GM23338 (cell line): ENCODE measurements around the gene EHD1. TPM values are rescaled to one million over a fixed set of nuclear protein-coding genes. Genes with fewer than 3 reads are reported as not detected.

Source experiments
- ATAC-seq: fragments of 200-7000 bp; cut with Tn5 transposase; 3 replicates; pipeline ENCODE4 v1.9.1; 2020
- DNase-seq: peaks from one replicate; pipeline ENCODE4 v3.0.0-alpha.2; 2015; ENCODE audit warnings: low spot score
- H2AFZ ChIP-seq: fragments of 200-600 bp; sonication (generic); 2 replicates; pipeline ENCODE4 v1.8.0; 2016; ENCODE audit warnings: antibody characterized with exemption, mild to moderate bottlenecking, moderate library complexity
- H3F3A ChIP-seq: fragments of 200-600 bp; sonication (generic); replicated peaks from 2 replicates; pipeline ENCODE4 v1.8.0; 2017; ENCODE audit warnings: antibody characterized with exemption, mixed run types, low read depth
- H3K27ac ChIP-seq: fragments of 200-600 bp; sonication (generic); 2 replicates; pipeline ENCODE4 v1.6.1; 2016; ENCODE audit warnings: low read depth
- H3K27me3 ChIP-seq: fragments of 200-600 bp; sonication (generic); 2 replicates; pipeline ENCODE4 v1.8.0; 2016; ENCODE audit warnings: mild to moderate bottlenecking, mixed run types, moderate library complexity; ENCODE audit not compliant: insufficient read depth
- H3K36me3 ChIP-seq: fragments of 200-600 bp; sonication (generic); 2 replicates; pipeline ENCODE4 v1.8.0; 2016; ENCODE audit warnings: mild to moderate bottlenecking; ENCODE audit not compliant: insufficient read depth
- H3K4me1 ChIP-seq: fragments of 200-600 bp; sonication (generic); 2 replicates; pipeline ENCODE4 v1.8.0; 2016; ENCODE audit warnings: mild to moderate bottlenecking, moderate library complexity; ENCODE audit not compliant: insufficient read depth
- H3K4me2 ChIP-seq: fragments of 200-600 bp; sonication (generic); 2 replicates; pipeline ENCODE4 v1.7.1; 2017; ENCODE audit warnings: mixed run types
- H3K4me3 ChIP-seq: fragments of 200-600 bp; sonication (generic); 2 replicates; pipeline ENCODE4 v1.6.1; 2016; ENCODE audit warnings: mixed run types
- H3K79me2 ChIP-seq: fragments of 200-600 bp; sonication (generic); replicated peaks from 2 replicates; pipeline ENCODE4 v1.8.0; 2017; ENCODE audit warnings: mild to moderate bottlenecking; ENCODE audit not compliant: insufficient read depth
- H3K9me2 ChIP-seq: fragments of 200-600 bp; sonication (generic); 2 replicates; pipeline ENCODE4 v1.8.0; 2017; ENCODE audit not compliant: insufficient read depth
- H4K20me1 ChIP-seq: fragments of 200-600 bp; sonication (generic); replicated peaks from 2 replicates; pipeline ENCODE4 v1.8.0; 2017; ENCODE audit warnings: mild to moderate bottlenecking; ENCODE audit not compliant: insufficient read depth
- H3K27ac Mint-ChIP-seq: 2 replicates; pipeline ENCODE4 v1.8.0; 2020; ENCODE audit warnings: inconsistent platforms, mild to moderate bottlenecking, moderate library complexity, mixed read lengths
- H3K27me3 Mint-ChIP-seq: 3 replicates; pipeline ENCODE4 v1.8.0; 2022; ENCODE audit warnings: low read depth, mild to moderate bottlenecking, moderate library complexity, mixed read lengths, inconsistent platforms; ENCODE audit not compliant: insufficient read depth, poor library complexity
- H3K36me3 Mint-ChIP-seq: 3 replicates; pipeline ENCODE4 v1.8.0; 2021; ENCODE audit warnings: low read depth, mild to moderate bottlenecking, inconsistent platforms, moderate library complexity, mixed read lengths
- H3K4me1 Mint-ChIP-seq: 3 replicates; pipeline ENCODE4 v1.8.0; 2020; ENCODE audit warnings: mild to moderate bottlenecking, inconsistent platforms, mixed read lengths
- H3K4me3 Mint-ChIP-seq: 3 replicates; pipeline ENCODE4 v1.8.0; 2021; ENCODE audit warnings: moderate library complexity, mild to moderate bottlenecking, inconsistent platforms, mixed read lengths
- H3K9me3 Mint-ChIP-seq: 3 replicates; pipeline ENCODE4 v1.8.0; 2020; ENCODE audit warnings: moderate library complexity, mild to moderate bottlenecking, inconsistent platforms, mixed read lengths
- CREB1 ChIP-seq: fragments of 250-450 bp; sonication (Bioruptor Pico); IDR thresholded peaks from 2 replicates; pipeline ENCODE4 v1.5.0; 2020; ENCODE audit warnings: low read depth, mild to moderate bottlenecking, moderate library complexity
- EZH2 ChIP-seq: fragments of 200-600 bp; sonication (generic); IDR thresholded peaks from one replicate; pipeline ENCODE4 v1.8.0; 2017; ENCODE audit warnings: antibody characterized with exemption, mild to moderate bottlenecking, low read depth; ENCODE audit not compliant: unreplicated experiment
- POLR2AphosphoS5 ChIP-seq: IDR thresholded peaks from 2 replicates; pipeline ENCODE4 v1.6.1; 2016; ENCODE audit warnings: antibody characterized with exemption, low read depth
- REST ChIP-seq: IDR thresholded peaks from one replicate; pipeline ENCODE4 v1.6.1; 2018; ENCODE audit warnings: antibody characterized with exemption; ENCODE audit not compliant: unreplicated experiment
- STAT1 ChIP-seq: IDR thresholded peaks from one replicate; pipeline ENCODE4 v1.6.1; 2016; ENCODE audit warnings: antibody characterized with exemption; ENCODE audit not compliant: unreplicated experiment
- ZNF114 ChIP-seq: fragments of 250-450 bp; sonication (Bioruptor Pico); IDR thresholded peaks from 2 replicates; pipeline ENCODE4 v1.5.0; 2020; ENCODE audit warnings: mild to moderate bottlenecking, moderate library complexity
- ZNF331 ChIP-seq: fragments of 250-450 bp; sonication (Bioruptor Pico); IDR thresholded peaks from 2 replicates; pipeline ENCODE4 v1.5.0; 2020; ENCODE audit warnings: low read depth, mild to moderate bottlenecking, moderate library complexity
- polyA plus RNA-seq: library from polyadenylated mRNA; unstranded; fragments of >200 nt; fragmentation: Nextera tagmentation; extraction: Ambion mirVana; gene quantifications from 2 replicates; pipeline ENCODE4 v1.2.1, GENCODE V29; 2016
- total RNA-seq: library from RNA; depleted of rRNA; stranded (reverse); fragments of >200 nt; shearing (Covaris generic); gene quantifications from 2 replicates; pipeline ENCODE4 v1.2.3, GENCODE V29; 2014
- TF ChIP-seq, protein P1 (sequence below), 2 experiments: fragments of 200-600 bp in 1 of 2; sonication (generic) in 1 of 2; conservative IDR thresholded peaks; 2 replicates each; pipeline versions ENCODE4 v1.5.1 to v1.6.1; 2016 to 2017; ENCODE audit warnings: antibody characterized with exemption in 2 of 2, low read depth in 2 of 2, mild to moderate bottlenecking in 2 of 2, moderate library complexity in 1 of 2
- TF ChIP-seq, protein P2 (sequence below): fragments of 250-450 bp; sonication (Bioruptor Pico); IDR thresholded peaks from 2 replicates; pipeline ENCODE4 v1.5.0; 2020; ENCODE audit warnings: mild to moderate bottlenecking, moderate library complexity
- TF ChIP-seq, protein P3 (sequence below): IDR thresholded peaks from 2 replicates; pipeline ENCODE4 v1.6.1; 2016; ENCODE audit warnings: antibody characterized with exemption

EHD1 gene
- total and polyA plus RNA-seq, 2 experiments from 2014 or later, result 16.7 to 69.7 TPM

DNA sequence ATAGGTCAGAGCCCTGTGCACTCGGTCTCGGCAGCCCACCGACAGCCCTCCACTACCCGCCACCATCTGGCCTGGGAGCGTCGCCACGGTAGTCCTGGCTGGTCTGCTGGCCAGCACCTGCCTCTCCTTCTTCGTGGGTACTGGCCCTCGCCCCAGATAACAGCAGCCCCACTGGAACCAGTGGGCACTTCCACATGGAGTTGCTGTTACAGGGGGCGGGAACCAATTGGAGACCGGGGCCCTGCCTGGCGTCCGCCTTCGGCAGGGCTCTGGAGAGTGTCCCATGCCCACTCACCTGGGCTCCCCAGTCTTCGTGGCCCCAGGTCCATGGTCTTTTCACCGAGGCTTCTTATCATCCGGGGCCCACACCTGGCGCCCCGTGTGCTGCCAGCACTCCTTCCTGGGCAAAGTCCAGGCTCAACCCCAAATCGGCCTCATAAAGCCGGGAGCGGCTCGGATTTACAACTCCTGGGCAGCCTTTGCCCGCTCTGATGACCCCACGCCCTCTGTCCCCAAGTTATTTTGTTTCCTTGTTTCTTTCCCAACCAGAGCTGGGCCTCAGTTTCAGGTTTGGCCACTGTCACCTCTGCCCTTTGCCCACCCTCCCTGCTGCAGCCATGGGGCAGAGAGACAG, 12.9 kb upstream of the EHD1 start:
- Mint-ChIP-seq H3K27ac (no peak overlapping the region), H3K36me3 (no peaks in the 10 kb centered on the region; the same call in 2 of the 3 replicates), H3K9me3 (no peaks in the 10 kb centered on the region), H3K4me3 (no peak overlapping the region), H3K4me1 (peaks cover 20% of the 10 kb centered on the region), H3K27me3 (peaks cover 10% of the 10 kb centered on the region)
- TF ChIP-seq, protein P1, sequence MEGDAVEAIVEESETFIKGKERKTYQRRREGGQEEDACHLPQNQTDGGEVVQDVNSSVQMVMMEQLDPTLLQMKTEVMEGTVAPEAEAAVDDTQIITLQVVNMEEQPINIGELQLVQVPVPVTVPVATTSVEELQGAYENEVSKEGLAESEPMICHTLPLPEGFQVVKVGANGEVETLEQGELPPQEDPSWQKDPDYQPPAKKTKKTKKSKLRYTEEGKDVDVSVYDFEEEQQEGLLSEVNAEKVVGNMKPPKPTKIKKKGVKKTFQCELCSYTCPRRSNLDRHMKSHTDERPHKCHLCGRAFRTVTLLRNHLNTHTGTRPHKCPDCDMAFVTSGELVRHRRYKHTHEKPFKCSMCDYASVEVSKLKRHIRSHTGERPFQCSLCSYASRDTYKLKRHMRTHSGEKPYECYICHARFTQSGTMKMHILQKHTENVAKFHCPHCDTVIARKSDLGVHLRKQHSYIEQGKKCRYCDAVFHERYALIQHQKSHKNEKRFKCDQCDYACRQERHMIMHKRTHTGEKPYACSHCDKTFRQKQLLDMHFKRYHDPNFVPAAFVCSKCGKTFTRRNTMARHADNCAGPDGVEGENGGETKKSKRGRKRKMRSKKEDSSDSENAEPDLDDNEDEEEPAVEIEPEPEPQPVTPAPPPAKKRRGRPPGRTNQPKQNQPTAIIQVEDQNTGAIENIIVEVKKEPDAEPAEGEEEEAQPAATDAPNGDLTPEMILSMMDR (conservative IDR thresholded peaks at IDR 0.05; ENCODE audit: low read depth in 2 of 2), result no peak
- TF ChIP-seq ZNF114 (CRISPR knock-in tag) (no peak), CREB1 (no peak), REST (no peak), ZNF331 (CRISPR knock-in tag) (no peak), POLR2AphosphoS5 (no peak), EZH2 (no peak), STAT1 (no peak)
- TF ChIP-seq, protein P2, sequence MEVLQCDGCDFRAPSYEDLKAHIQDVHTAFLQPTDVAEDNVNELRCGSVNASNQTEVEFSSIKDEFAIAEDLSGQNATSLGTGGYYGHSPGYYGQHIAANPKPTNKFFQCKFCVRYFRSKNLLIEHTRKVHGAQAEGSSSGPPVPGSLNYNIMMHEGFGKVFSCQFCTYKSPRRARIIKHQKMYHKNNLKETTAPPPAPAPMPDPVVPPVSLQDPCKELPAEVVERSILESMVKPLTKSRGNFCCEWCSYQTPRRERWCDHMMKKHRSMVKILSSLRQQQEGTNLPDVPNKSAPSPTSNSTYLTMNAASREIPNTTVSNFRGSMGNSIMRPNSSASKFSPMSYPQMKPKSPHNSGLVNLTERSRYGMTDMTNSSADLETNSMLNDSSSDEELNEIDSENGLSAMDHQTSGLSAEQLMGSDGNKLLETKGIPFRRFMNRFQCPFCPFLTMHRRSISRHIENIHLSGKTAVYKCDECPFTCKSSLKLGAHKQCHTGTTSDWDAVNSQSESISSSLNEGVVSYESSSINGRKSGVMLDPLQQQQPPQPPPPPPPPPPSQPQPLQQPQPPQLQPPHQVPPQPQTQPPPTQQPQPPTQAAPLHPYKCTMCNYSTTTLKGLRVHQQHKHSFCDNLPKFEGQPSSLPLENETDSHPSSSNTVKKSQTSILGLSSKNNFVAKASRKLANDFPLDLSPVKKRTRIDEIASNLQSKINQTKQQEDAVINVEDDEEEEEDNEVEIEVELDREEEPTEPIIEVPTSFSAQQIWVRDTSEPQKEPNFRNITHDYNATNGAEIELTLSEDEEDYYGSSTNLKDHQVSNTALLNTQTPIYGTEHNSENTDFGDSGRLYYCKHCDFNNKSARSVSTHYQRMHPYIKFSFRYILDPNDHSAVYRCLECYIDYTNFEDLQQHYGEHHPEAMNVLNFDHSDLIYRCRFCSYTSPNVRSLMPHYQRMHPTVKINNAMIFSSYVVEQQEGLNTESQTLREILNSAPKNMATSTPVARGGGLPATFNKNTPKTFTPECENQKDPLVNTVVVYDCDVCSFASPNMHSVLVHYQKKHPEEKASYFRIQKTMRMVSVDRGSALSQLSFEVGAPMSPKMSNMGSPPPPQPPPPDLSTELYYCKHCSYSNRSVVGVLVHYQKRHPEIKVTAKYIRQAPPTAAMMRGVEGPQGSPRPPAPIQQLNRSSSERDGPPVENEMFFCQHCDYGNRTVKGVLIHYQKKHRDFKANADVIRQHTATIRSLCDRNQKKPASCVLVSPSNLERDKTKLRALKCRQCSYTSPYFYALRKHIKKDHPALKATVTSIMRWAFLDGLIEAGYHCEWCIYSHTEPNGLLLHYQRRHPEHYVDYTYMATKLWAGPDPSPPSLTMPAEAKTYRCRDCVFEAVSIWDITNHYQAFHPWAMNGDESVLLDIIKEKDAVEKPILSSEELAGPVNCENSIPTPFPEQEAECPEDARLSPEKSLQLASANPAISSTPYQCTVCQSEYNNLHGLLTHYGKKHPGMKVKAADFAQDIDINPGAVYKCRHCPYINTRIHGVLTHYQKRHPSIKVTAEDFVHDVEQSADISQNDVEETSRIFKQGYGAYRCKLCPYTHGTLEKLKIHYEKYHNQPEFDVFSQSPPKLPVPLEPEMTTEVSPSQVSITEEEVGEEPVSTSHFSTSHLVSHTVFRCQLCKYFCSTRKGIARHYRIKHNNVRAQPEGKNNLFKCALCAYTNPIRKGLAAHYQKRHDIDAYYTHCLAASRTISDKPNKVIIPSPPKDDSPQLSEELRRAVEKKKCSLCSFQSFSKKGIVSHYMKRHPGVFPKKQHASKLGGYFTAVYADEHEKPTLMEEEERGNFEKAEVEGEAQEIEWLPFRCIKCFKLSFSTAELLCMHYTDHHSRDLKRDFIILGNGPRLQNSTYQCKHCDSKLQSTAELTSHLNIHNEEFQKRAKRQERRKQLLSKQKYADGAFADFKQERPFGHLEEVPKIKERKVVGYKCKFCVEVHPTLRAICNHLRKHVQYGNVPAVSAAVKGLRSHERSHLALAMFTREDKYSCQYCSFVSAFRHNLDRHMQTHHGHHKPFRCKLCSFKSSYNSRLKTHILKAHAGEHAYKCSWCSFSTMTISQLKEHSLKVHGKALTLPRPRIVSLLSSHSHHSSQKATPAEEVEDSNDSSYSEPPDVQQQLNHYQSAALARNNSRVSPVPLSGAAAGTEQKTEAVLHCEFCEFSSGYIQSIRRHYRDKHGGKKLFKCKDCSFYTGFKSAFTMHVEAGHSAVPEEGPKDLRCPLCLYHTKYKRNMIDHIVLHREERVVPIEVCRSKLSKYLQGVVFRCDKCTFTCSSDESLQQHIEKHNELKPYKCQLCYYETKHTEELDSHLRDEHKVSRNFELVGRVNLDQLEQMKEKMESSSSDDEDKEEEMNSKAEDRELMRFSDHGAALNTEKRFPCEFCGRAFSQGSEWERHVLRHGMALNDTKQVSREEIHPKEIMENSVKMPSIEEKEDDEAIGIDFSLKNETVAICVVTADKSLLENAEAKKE, result no peak
- TF ChIP-seq, protein P3, sequence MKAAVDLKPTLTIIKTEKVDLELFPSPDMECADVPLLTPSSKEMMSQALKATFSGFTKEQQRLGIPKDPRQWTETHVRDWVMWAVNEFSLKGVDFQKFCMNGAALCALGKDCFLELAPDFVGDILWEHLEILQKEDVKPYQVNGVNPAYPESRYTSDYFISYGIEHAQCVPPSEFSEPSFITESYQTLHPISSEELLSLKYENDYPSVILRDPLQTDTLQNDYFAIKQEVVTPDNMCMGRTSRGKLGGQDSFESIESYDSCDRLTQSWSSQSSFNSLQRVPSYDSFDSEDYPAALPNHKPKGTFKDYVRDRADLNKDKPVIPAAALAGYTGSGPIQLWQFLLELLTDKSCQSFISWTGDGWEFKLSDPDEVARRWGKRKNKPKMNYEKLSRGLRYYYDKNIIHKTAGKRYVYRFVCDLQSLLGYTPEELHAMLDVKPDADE, result no peak
- Histone ChIP-seq H3K4me3 (no peak overlapping the region), H3K36me3 (no peaks in the 10 kb centered on the region), H3K4me1 (peaks cover 16% of the 10 kb centered on the region; the same call in 1 of the 2 replicates), H3K9me2 (no peaks in the 10 kb centered on the region), H4K20me1 (no peaks in the 10 kb centered on the region), H3K4me2 (no peak overlapping the region), H3F3A (0 out of 2 replicates have a peak, but pooled peaks cover 2% of the 10 kb centered on the region), H3K79me2 (no peaks in the 10 kb centered on the region), H3K27ac (no peak overlapping the region), H3K27me3 (no peaks in the 10 kb centered on the region), H2AFZ (no peak overlapping the region)
- ATAC-seq (no peak), DNase-seq (no peak)
